ENCODE data around the gene ALG14. TPM values are rescaled to one million over a fixed set of nuclear protein-coding genes. Genes with fewer than 3 reads are reported as not detected.

ALG14 gene
- total and polyA plus RNA-seq, 7 donors, result 0.55 to 2.7 (median 1.8) TPM

GRCh38 chr1:95007687-95008086, 65.1 kb downstream of the ALG14 start:
- no peaks in the 10 kb centered on the region for H3K9me3 ChIP-seq
- no peak for TF ChIP-seq EP300 (IDR thresholded peaks at IDR 0.05)
- no peak for TF ChIP-seq CTCF (IDR thresholded peaks at IDR 0.05)
- TF ChIP-seq POLR2A (IDR thresholded peaks at IDR 0.05), result no peak
- no peak for TF ChIP-seq POLR2AphosphoS5 (IDR thresholded peaks at IDR 0.05)
- no peaks in the 10 kb centered on the region for H3K27me3 ChIP-seq
- no peak overlapping the region for H3K27ac ChIP-seq
- no peaks in the 10 kb centered on the region for H3K36me3 ChIP-seq
- intact Hi-C loops (cut with DNase I), result no loop called here
- H3K4me3 ChIP-seq, result no peak overlapping the region
- H3K4me1 ChIP-seq, result peaks cover 0 to 10% (median 8%) of the 10 kb centered on the region in 4 donors
- DNase-seq, result no peak

- Histone ChIP-seq H3K4me3 (no peak overlapping the region), H3K4me1 (peaks cover 0 to 19% (median 18%) of the 10 kb centered on the region in 4 donors), H3K9me3 (no peaks in the 10 kb centered on the region), H3K36me3 (no peaks in the 10 kb centered on the region), H3K27ac (no peak overlapping the region), H3K27me3 (no peaks in the 10 kb centered on the region)
- WGBS, 2 donors, result 74 to 89% methylated on average over 4 of the region's 4 CpGs
- TF ChIP-seq CTCF (IDR thresholded peaks at IDR 0.05) (no peak), POLR2AphosphoS5 (IDR thresholded peaks at IDR 0.05) (no peak), POLR2A (IDR thresholded peaks at IDR 0.05) (no peak), EP300 (IDR thresholded peaks at IDR 0.05) (no peak)
- intact Hi-C loops (cut with DNase I), result no loop called here
- no peak for DNase-seq
These were observed 66.1 kb downstream of the ALG14 start for GRCh38 chr1:95006681-95007080.

- Histone ChIP-seq H3K27ac (no peak overlapping the region), H3K9me3 (no peaks in the 10 kb centered on the region), H3K36me3 (no peaks in the 10 kb centered on the region), H3K4me3 (no peak overlapping the region), H3K4me1 (peaks cover 0 to 22% (median 18%) of the 10 kb centered on the region in 4 donors), H3K27me3 (no peaks in the 10 kb centered on the region)
- no peak for DNase-seq
- intact Hi-C loops (cut with DNase I), result no loop called here
- 90 to 94% methylated on average over 2 of the region's 2 CpGs for WGBS, 2 donors
- no peak for TF ChIP-seq POLR2A (IDR thresholded peaks at IDR 0.05)
- TF ChIP-seq POLR2AphosphoS5 (IDR thresholded peaks at IDR 0.05), result no peak
- no peak for TF ChIP-seq EP300 (IDR thresholded peaks at IDR 0.05)
These were observed 67.2 kb downstream of the ALG14 start for GRCh38 chr1:95005584-95005983.

- H3K27me3 ChIP-seq, result no peaks in the 10 kb centered on the region
- intact Hi-C loops (cut with DNase I), result no loop called here
- H3K36me3 ChIP-seq, result no peaks in the 10 kb centered on the region
- no peak overlapping the region for H3K27ac ChIP-seq
- no peak for DNase-seq
- no peak overlapping the region for H3K4me3 ChIP-seq
- TF ChIP-seq POLR2A (IDR thresholded peaks at IDR 0.05) (no peak), CTCF (IDR thresholded peaks at IDR 0.05) (no peak), POLR2AphosphoS5 (IDR thresholded peaks at IDR 0.05) (no peak), EP300 (IDR thresholded peaks at IDR 0.05) (no peak)
- WGBS, 2 donors, result 24 to 69% methylated on average over 7 of the region's 7 CpGs
- H3K9me3 ChIP-seq, result no peaks in the 10 kb centered on the region
- peaks cover 0 to 22% (median 18%) of the 10 kb centered on the region in 4 donors for H3K4me1 ChIP-seq
These were observed 68.7 kb downstream of the ALG14 start for GRCh38 chr1:95004013-95004412.

GRCh38 chr1:95003433-95003738, 69.4 kb downstream of the ALG14 start:
- Histone ChIP-seq H3K4me1 (peaks cover 0 to 22% (median 18%) of the 10 kb centered on the region in 4 donors), H3K4me3 (no peak overlapping the region), H3K27ac (peak overlapping the region in 3 of 4 donors; percentile 60 to 68 (median 61)), H3K36me3 (no peaks in the 10 kb centered on the region), H3K9me3 (no peaks in the 10 kb centered on the region), H3K27me3 (no peaks in the 10 kb centered on the region)
- DNase-seq, result no peak
- TF ChIP-seq POLR2A (IDR thresholded peaks at IDR 0.05) (no peak), POLR2AphosphoS5 (IDR thresholded peaks at IDR 0.05) (no peak), CTCF (IDR thresholded peaks at IDR 0.05) (no peak)
- intact Hi-C loops (cut with DNase I), result no loop called here
- 49 to 84% methylated on average over 4 of the region's 4 CpGs for WGBS, 2 donors
